Lower leg skin (tissue), 3 donors: ENCODE results near the gene ANKIB1.

Experiments used
- POLR2A ChIP-seq, 2 donors: fragments of 450-650 bp; IDR thresholded peaks; one replicate each; pipeline ENCODE4 v1.6.1; 2016 to 2017; ENCODE audit warnings: antibody characterized with exemption in 2 of 2, mild to moderate bottlenecking in 1 of 2, moderate library complexity in 1 of 2
- TF ChIP-seq, protein P1 (sequence below), 3 donors: fragments of 450-650 bp; IDR thresholded peaks; one replicate each; pipeline ENCODE4 v1.5.1; 2016; ENCODE audit warnings: antibody characterized with exemption in 3 of 3, mild to moderate bottlenecking in 3 of 3, moderate library complexity in 2 of 3

DNA sequence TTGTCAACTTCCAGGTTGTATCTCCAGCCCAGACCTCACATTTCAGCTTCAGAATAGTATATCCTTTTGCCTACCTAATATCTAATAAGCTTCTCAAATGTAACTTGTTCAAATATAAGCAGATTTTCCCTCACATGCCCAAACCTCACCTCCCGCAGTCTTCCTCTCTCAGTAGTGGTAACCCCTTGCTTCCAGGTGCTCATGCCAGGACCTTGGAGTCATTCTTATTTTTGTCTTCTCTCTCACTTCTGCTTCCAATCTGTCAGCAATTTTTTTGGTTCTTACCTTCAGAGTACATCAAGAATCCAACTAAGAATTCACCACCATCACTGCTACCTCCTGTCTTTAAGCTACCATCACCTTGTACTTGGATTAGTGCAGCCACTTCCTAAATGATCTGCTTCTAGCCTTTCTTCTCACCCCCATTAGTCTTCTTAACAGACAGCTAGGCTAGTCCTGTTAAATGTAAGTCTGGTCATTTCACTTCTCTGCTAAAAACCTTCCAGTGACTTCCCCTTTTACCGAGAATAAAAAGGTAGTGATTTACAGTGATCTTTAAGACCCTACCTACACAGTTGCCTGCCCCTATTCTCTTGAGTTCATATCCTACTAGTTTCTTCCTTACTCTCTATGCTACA is 14.0 kb downstream of the ANKIB1 start:
- TF ChIP-seq POLR2A (IDR thresholded peaks at IDR 0.05), result no peak
- TF ChIP-seq, protein P1, sequence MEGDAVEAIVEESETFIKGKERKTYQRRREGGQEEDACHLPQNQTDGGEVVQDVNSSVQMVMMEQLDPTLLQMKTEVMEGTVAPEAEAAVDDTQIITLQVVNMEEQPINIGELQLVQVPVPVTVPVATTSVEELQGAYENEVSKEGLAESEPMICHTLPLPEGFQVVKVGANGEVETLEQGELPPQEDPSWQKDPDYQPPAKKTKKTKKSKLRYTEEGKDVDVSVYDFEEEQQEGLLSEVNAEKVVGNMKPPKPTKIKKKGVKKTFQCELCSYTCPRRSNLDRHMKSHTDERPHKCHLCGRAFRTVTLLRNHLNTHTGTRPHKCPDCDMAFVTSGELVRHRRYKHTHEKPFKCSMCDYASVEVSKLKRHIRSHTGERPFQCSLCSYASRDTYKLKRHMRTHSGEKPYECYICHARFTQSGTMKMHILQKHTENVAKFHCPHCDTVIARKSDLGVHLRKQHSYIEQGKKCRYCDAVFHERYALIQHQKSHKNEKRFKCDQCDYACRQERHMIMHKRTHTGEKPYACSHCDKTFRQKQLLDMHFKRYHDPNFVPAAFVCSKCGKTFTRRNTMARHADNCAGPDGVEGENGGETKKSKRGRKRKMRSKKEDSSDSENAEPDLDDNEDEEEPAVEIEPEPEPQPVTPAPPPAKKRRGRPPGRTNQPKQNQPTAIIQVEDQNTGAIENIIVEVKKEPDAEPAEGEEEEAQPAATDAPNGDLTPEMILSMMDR (IDR thresholded peaks at IDR 0.05), result no peak
